Omental fat pad (tissue), 4 donors: ENCODE results near the gene CEP68. TPM values are rescaled to one million over a fixed set of nuclear protein-coding genes. Genes with fewer than 3 reads are reported as not detected.

Experiments
- ATAC-seq: fragments of 150-250 bp; one replicate; pipeline ENCODE4 v1.9.1; 2016; ENCODE audit warnings: mild to moderate bottlenecking, moderate library complexity; ENCODE audit not compliant: low FRiP score
- DNase-seq: peaks from one replicate; pipeline ENCODE4 v3.0.0-alpha.2; 2019; ENCODE audit warnings: low spot score
- total RNA-seq, 4 donors: library from RNA; depleted of rRNA; stranded (reverse); fragments of >200 nt; gene quantifications; one replicate each; pipeline ENCODE4 v1.1.0, GENCODE V29; 2016
- TF ChIP-seq, protein P1 (sequence below), 3 donors: fragments of 450-650 bp; IDR thresholded peaks; one replicate each; pipeline ENCODE4 v1.5.1; 2016 to 2017; ENCODE audit warnings: antibody characterized with exemption in 3 of 3, mild to moderate bottlenecking in 3 of 3, moderate library complexity in 2 of 3

CEP68 gene
- total RNA-seq, 4 donors from 2014 or later = 9.7 to 67.3 (median 21.3) TPM

DNA sequence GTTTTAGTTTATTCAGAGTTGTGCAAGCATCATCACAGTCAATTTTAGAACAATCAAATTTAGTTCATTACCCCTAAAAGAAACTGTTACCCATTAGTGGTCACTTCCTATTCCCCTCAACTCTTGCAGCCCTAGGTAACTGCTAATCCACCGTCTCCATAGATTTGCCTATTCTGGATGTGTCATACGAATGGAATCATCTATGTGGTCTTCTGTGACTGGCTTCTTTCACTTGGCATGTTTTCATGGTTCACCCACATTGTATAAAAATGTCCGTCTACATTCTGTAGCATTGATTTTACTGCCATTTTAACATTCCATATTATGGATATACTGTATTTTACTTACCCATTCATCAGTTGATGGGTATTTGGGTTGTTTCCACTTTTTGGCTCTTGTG lies 5.3 kb upstream of the CEP68 start:
- TF ChIP-seq, protein P1, sequence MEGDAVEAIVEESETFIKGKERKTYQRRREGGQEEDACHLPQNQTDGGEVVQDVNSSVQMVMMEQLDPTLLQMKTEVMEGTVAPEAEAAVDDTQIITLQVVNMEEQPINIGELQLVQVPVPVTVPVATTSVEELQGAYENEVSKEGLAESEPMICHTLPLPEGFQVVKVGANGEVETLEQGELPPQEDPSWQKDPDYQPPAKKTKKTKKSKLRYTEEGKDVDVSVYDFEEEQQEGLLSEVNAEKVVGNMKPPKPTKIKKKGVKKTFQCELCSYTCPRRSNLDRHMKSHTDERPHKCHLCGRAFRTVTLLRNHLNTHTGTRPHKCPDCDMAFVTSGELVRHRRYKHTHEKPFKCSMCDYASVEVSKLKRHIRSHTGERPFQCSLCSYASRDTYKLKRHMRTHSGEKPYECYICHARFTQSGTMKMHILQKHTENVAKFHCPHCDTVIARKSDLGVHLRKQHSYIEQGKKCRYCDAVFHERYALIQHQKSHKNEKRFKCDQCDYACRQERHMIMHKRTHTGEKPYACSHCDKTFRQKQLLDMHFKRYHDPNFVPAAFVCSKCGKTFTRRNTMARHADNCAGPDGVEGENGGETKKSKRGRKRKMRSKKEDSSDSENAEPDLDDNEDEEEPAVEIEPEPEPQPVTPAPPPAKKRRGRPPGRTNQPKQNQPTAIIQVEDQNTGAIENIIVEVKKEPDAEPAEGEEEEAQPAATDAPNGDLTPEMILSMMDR (IDR thresholded peaks at IDR 0.05) = no peak
- ATAC-seq (no peak), DNase-seq (no peak)

- DNase-seq (no peak), ATAC-seq (no peak)
- TF ChIP-seq, protein P1 (IDR thresholded peaks at IDR 0.05) = no peak
These were observed 3.0 kb upstream of the CEP68 start for GRCh38 chr2:65053199-65053598.

GRCh38 chr2:65054749-65055421 lies 1.3 kb upstream of the CEP68 start:
- TF ChIP-seq, protein P1 (IDR thresholded peaks at IDR 0.05) = no peak
- DNase-seq (no peak), ATAC-seq (no peak)

DNA sequence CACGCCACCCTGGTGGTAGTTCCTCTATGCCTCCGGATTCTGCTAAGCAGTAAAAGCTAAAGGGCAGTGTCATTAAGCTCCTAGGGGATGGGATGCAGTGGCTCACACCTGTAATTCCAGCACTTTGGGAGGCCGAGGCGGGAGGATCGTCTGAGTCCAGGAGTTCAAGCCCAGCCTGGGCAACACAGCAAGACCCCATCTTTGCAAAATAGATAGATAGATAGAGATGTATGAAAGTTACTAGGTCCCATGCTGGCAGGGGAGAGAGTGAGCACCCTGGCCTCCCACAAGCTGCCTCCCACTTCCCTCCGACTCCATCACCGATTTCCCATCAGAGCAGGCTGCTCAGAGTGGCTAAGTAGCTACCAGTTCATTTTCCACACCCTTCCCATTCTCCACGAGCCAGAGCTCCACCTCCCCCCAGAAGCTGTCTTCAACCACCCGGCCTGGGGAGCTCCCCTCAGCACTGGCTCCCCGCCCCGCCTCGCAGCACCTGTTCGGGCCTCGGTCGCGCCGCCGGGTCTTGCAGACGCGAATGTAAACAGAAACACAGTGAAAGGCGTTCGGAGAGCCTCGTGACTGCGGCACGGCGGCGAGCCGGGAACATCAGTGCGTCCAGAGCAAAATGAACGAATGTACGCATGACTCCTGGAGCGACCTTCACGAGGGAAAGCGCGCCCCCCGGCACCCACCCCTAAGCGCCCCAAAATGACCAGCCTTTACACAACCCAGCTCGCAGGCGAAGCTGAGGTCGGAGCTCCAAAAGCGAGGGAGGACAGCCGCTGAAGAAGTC lies 598 bp upstream of the CEP68 start:
- TF ChIP-seq, protein P1 (IDR thresholded peaks at IDR 0.05) = no peak
- peak; percentile 42 for ATAC-seq
- peak; percentile 32 for DNase-seq

DNA sequence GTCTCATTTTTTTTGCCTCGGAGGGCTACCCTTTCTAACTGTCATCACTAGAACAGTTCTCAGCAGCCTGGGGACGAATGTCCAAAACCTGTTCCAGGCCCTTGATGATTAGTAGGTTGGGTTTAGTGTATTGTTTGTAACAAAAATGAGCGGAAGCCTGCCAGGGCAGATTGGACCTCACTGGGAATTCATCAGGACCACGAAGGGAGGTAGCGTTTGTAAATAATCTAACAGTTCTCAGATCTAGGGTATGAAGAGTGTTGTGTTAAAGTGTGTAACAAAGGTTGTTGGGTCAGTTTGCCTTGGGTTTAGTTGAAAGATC lies 799 bp downstream of the CEP68 start:
- DNase-seq (no peak), ATAC-seq (no peak)
- TF ChIP-seq, protein P1 (IDR thresholded peaks at IDR 0.05) = no peak

- TF ChIP-seq, protein P1 (IDR thresholded peaks at IDR 0.05) = no peak
- no peak for DNase-seq
These were observed 1.3 kb downstream of the CEP68 start for GRCh38 chr2:65057391-65058052.

More at GRCh38 chr2:65057391-65058052, 1.3 kb downstream of the CEP68 start:
- no peak for ATAC-seq
